Measurements from ENCODE around the gene MTPN.

The MTPN gene

GRCh38 chr7:135990258-135990657 is 13.1 kb upstream of the MTPN start:
- TF ChIP-seq CTCF (IDR thresholded peaks at IDR 0.05; ENCODE audit: borderline replicate concordance, insufficient read depth, low read depth, low read length): no peak
- no peak overlapping the region for H3K4me3 ChIP-seq (ENCODE audit: low read depth, low read length)

GRCh38 chr7:135981958-135982646 is 4.9 kb upstream of the MTPN start:
- no peak for TF ChIP-seq CTCF (IDR thresholded peaks at IDR 0.05; ENCODE audit: borderline replicate concordance, insufficient read depth, low read depth, low read length)
- H3K4me3 ChIP-seq (ENCODE audit: low read depth, low read length): no peak overlapping the region

GRCh38 chr7:135980665-135981180 is 3.6 kb upstream of the MTPN start:
- no peak overlapping the region for H3K4me3 ChIP-seq (ENCODE audit: low read depth, low read length)
- TF ChIP-seq CTCF (IDR thresholded peaks at IDR 0.05; ENCODE audit: borderline replicate concordance, insufficient read depth, low read depth, low read length): no peak

GRCh38 chr7:135980012-135980551 is 2.9 kb upstream of the MTPN start:
- TF ChIP-seq CTCF (IDR thresholded peaks at IDR 0.05; ENCODE audit: borderline replicate concordance, insufficient read depth, low read depth, low read length): no peak
- H3K4me3 ChIP-seq (ENCODE audit: low read depth, low read length): no peak overlapping the region

- no peak overlapping the region for H3K4me3 ChIP-seq (ENCODE audit: low read depth, low read length)
- TF ChIP-seq CTCF (IDR thresholded peaks at IDR 0.05; ENCODE audit: borderline replicate concordance, insufficient read depth, low read depth, low read length): no peak
Measured at GRCh38 chr7:135979471-135980011, 2.4 kb upstream of the MTPN start.

- no peak overlapping the region for H3K4me3 ChIP-seq (ENCODE audit: low read depth, low read length)
- TF ChIP-seq CTCF (IDR thresholded peaks at IDR 0.05; ENCODE audit: borderline replicate concordance, insufficient read depth, low read depth, low read length): no peak
Measured at GRCh38 chr7:135978624-135979023, 1.5 kb upstream of the MTPN start.

- no peak overlapping the region for H3K4me3 ChIP-seq (ENCODE audit: low read depth, low read length)
- TF ChIP-seq CTCF (IDR thresholded peaks at IDR 0.05; ENCODE audit: borderline replicate concordance, insufficient read depth, low read depth, low read length): no peak
Measured at GRCh38 chr7:135977742-135978066, 545 bp upstream of the MTPN start.
